Measurements from ENCODE around the gene TENT4A. TPM values are rescaled to one million over a fixed set of nuclear protein-coding genes. Genes with fewer than 3 reads are reported as not detected.

The TENT4A gene
- total RNA-seq, 4 donors from 2014 or later = 14.1 to 43.3 (median 27.2) TPM

- H3K4me1 ChIP-seq = peaks cover 4 to 14% of the 10 kb centered on the region in 2 donors
- H3K36me3 ChIP-seq = no peaks in the 10 kb centered on the region
- H3K9me3 ChIP-seq = no peaks in the 10 kb centered on the region
- H3K27me3 ChIP-seq = no peaks in the 10 kb centered on the region
- no peak overlapping the region for H3K27ac ChIP-seq
- no peak for DNase-seq
- intact Hi-C loops (cut with DNase I; ENCODE audit: low total_unique reads) = loop anchor here (5.0 kb wide), 1 partner anchor 327 kb away; no protein-coding TSS in a partner anchor
- TF ChIP-seq, protein P1, sequence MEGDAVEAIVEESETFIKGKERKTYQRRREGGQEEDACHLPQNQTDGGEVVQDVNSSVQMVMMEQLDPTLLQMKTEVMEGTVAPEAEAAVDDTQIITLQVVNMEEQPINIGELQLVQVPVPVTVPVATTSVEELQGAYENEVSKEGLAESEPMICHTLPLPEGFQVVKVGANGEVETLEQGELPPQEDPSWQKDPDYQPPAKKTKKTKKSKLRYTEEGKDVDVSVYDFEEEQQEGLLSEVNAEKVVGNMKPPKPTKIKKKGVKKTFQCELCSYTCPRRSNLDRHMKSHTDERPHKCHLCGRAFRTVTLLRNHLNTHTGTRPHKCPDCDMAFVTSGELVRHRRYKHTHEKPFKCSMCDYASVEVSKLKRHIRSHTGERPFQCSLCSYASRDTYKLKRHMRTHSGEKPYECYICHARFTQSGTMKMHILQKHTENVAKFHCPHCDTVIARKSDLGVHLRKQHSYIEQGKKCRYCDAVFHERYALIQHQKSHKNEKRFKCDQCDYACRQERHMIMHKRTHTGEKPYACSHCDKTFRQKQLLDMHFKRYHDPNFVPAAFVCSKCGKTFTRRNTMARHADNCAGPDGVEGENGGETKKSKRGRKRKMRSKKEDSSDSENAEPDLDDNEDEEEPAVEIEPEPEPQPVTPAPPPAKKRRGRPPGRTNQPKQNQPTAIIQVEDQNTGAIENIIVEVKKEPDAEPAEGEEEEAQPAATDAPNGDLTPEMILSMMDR (IDR thresholded peaks at IDR 0.05) = no peak
- no peak for TF ChIP-seq POLR2A (IDR thresholded peaks at IDR 0.05)
- no peak overlapping the region for H3K4me3 ChIP-seq
Observed at GRCh38 chr5:6729386-6730310, 16.4 kb downstream of the TENT4A start.

- Histone ChIP-seq H3K27me3 (no peaks in the 10 kb centered on the region), H3K9me3 (no peaks in the 10 kb centered on the region), H3K36me3 (no peaks in the 10 kb centered on the region), H3K27ac (no peak overlapping the region), H3K4me3 (no peak overlapping the region), H3K4me1 (peaks cover 4 to 14% of the 10 kb centered on the region in 2 donors)
- no peak for TF ChIP-seq POLR2A (IDR thresholded peaks at IDR 0.05)
- TF ChIP-seq, protein P1 (IDR thresholded peaks at IDR 0.05) = no peak
- intact Hi-C loops (cut with DNase I; ENCODE audit: low total_unique reads) = loop anchor here (5.0 kb wide), 1 partner anchor 328 kb away; no protein-coding TSS in a partner anchor
- DNase-seq = no peak
Observed at GRCh38 chr5:6730407-6730806, 17.2 kb downstream of the TENT4A start.

- no peak overlapping the region for H3K4me3 ChIP-seq
- no peak overlapping the region for H3K27ac ChIP-seq
- peaks cover 4 to 14% of the 10 kb centered on the region in 2 donors for H3K4me1 ChIP-seq
- intact Hi-C loops (cut with DNase I; ENCODE audit: low total_unique reads) = loop anchor here (5.0 kb wide), 1 partner anchor 329 kb away; no protein-coding TSS in a partner anchor
- H3K27me3 ChIP-seq = no peaks in the 10 kb centered on the region
- no peaks in the 10 kb centered on the region for H3K36me3 ChIP-seq
- TF ChIP-seq POLR2A (IDR thresholded peaks at IDR 0.05) = no peak
- TF ChIP-seq, protein P1 (IDR thresholded peaks at IDR 0.05) = no peak
- no peak for DNase-seq
- H3K9me3 ChIP-seq = no peaks in the 10 kb centered on the region
Observed at GRCh38 chr5:6730807-6731206, 17.6 kb downstream of the TENT4A start.

DNA sequence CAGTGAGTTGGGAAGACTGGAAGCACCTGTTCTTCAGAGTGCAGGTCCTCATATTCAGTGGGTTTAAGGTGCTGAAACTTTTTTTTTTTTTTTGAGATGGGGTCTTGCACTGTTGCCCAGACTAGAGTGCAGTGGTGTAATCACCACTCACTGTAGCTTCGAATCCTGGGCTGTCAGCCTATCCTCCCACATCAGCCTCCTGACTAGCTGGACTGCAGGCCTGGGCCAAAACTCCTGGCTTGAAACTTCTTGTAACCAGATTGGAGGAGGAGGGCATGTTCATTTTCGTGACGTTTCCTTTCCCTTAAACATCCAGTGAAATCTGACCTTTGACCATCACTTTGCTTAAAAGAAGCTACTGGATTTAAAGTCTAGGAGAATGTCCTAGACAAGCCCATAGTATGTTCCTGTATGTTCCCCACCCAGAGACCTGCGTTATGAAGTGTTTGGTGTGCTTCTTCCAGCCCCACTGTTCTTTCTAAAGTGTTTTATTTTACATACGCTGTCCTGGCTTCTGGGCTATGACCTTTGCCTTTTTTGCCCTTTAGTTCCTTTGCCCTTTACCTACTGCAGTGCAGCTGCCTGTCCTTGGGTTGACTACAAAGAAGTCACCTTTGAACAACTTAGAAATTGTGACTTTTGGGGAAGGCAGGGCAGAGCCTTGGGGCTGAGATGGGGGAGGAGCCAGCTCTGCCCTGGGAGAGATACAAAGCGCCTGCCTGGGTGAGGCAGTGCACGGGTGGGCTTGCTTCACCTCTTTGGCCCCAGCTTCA is 18.4 kb downstream of the TENT4A start:
- H3K4me1 ChIP-seq = peaks cover 4 to 14% of the 10 kb centered on the region in 2 donors
- peak overlapping the region; percentile 25 to 45 for H3K27ac ChIP-seq
- intact Hi-C loops (cut with DNase I; ENCODE audit: low total_unique reads) = loop anchor here (5.0 kb wide), 1 partner anchor 329 kb away; no protein-coding TSS in a partner anchor
- TF ChIP-seq, protein P1 (IDR thresholded peaks at IDR 0.05) = no peak
- TF ChIP-seq POLR2A (IDR thresholded peaks at IDR 0.05) = no peak
- H3K36me3 ChIP-seq = no peaks in the 10 kb centered on the region
- H3K9me3 ChIP-seq = no peaks in the 10 kb centered on the region
- DNase-seq = no peak
- no peaks in the 10 kb centered on the region for H3K27me3 ChIP-seq
- H3K4me3 ChIP-seq = no peak overlapping the region
